A172 (cell line): ENCODE results near the gene PLA2G3. TPM values are rescaled to one million over a fixed set of nuclear protein-coding genes. Genes with fewer than 3 reads are reported as not detected.
"Not testable (repeated sequence)": the region's sequence is repeated elsewhere in the genome, so short reads cannot be mapped to it uniquely, and the experiment has no call there.

ENCODE experiments used
- DNase-seq: peaks from one replicate; pipeline ENCODE4 v3.0.0-alpha.2; 2015; ENCODE audit warnings: low spot score
- total RNA-seq: library from RNA; depleted of rRNA; stranded (reverse); fragments of >200 nt; shearing (Covaris generic); gene quantifications from 2 replicates; pipeline ENCODE4 v1.2.3, GENCODE V29; 2014

The PLA2G3 gene
- total RNA-seq, 1 experiment from 2014 or later: not detected

DNA sequence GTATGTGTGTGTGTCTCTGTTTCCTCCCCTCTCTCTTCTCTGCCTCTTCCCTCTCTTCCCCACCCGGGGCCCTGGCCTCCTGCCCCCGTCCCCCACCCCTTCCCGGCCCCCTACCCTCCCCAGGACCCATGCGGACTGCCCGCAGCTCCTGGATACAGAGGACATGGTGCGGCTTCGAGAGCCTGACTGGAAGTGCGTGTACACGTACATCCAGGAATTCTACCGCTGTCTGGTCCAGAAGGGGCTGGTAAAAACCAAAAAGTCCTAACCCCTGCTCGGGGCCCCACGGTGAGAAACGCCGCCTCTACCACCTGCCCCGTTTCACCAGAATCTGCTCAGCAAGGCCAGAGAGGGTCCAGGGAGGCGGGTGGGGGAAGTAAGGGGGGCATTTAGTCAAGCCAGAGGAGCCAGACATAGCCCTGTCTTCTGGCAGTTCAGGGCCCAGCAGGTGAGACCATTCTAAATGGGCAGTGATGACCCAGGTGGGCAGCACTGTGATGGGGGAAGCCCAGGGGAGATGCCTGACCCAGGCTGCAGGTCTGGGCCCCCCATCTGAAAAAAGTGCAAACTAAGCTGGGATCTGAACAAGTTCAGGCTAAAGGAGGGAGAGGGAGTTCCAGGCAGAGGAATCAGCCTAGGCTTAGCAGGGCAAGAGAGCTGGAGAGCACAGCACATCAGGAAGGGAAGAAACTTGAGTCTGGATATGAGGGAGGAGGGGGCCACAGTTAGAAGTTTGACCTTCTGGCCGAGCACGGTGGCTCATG is 39.4 kb downstream of the PLA2G3 start:
- DNase-seq: no peak

DNA sequence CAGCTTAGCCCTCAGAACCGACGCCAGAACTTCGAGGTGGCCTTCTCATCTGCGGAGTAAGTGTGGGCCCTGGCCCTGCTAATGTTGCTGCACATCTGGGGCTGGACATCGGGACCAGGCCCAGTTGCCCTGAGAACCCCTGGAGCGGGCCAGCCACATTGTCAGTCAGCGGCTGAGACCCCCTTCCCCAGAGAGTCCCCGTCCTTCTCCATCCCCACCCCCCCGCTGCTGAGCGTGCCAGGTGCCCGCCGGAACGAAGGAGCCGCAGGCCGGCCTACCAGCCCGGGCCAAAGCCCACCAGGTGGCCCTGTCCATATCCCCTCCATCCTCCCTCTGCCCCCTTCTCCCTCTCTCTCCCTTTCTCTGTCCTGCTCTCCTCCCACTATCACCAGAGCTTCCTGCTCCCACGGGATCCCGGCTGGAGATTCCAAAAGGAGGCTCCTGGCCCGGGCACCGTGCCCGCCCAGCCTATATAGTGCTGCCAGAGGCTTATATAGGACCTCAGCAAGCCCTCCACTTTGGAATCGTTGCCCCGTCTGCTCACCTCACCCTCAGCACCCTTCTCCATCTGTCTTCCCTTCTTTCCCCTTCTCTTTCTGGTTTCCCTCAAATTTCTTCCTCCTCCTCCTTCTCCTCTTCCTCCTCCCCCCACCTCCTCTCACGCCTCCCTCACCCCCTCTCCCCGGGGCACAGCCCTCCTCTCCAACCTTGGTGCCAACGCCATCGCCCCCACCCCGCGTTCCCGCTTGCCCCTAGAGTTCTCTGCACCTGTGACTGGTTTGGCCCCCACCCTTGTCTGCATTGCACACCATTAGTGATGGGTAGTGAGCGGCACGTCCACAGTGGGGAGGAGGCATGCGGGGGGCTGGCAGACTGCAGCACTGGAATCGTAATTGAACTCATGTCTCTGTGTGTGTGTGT is 40.2 kb downstream of the PLA2G3 start:
- DNase-seq: no peak

DNA sequence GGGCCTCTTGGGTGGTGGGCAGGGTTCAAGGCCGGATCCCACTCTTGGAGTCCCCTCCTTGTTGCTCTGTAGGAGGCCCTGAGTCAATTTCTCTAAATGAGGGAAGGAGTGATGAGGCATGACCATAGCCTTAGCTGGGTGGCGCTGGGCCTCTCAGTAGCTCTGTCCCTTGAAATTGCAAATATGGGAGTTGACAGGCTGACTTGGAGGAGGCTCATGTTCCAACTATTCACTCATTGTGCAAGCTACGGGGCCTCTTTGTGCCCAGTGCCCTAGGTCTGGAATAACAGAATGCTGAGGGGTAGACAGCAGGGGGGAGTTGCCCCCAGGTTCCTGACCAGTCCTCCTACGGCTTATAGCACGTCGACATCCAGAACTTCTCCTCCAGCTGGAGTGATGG is 40.9 kb downstream of the PLA2G3 start:
- no peak for DNase-seq

DNA sequence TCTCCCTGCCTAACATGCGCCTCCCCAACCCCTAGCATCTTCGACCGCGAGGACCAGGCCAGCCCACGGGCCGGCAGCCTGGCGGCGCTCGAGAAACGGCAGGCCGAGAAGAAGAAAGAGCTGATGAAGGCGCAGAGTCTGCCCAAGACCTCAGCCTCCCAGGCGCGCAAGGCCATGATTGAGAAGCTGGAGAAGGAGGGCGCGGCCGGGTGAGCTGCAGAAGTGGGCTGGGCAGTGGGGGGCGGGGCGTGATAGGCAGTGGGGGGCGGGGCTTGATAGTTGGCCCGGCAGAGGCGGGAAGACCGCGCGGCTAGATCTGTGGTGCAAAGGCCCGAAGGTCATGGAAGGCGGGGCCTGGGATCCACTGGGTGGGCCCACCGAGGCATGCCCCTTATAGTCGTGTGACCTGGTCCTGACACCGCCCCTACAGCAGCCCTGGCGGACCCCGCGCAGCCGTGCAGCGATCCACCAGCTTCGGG is 41.6 kb downstream of the PLA2G3 start:
- DNase-seq: no peak

DNA sequence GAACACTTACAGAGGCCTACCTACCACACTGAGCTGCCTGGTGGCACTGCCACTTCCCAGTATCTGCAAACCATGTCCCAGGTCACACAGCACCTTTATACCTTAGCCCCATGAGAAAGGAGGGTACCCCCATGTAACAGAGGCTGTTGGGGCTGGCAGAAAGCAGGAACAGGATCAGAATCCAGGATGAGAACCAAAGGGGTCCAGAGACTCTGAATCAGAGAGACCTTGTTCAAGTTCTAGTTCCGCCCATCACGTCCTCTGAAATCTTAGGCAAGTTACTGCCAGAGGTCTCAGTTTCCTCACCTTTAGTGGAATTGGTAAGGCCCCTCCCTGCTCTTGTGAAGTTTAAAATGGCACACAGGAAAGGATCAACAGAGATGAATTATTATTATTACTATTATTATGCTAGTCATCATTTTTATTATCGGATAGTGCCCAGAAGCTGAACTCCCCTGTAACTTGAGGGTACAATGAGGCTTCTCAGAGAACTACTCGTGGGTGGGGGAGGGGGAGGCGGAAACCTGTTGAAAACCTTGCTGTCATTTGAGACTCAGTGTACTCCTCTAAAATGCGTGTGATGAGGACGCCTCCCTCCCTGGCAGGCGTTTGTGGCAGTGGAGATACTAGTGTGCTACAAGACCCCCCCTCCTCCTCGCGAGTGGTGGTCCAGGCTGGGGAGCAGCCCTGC is 42.2 kb downstream of the PLA2G3 start:
- no peak for DNase-seq

- not testable (repeated sequence) for DNase-seq
These were observed 42.8 kb downstream of the PLA2G3 start for GRCh38 chr22:31097539-31097938.

DNA sequence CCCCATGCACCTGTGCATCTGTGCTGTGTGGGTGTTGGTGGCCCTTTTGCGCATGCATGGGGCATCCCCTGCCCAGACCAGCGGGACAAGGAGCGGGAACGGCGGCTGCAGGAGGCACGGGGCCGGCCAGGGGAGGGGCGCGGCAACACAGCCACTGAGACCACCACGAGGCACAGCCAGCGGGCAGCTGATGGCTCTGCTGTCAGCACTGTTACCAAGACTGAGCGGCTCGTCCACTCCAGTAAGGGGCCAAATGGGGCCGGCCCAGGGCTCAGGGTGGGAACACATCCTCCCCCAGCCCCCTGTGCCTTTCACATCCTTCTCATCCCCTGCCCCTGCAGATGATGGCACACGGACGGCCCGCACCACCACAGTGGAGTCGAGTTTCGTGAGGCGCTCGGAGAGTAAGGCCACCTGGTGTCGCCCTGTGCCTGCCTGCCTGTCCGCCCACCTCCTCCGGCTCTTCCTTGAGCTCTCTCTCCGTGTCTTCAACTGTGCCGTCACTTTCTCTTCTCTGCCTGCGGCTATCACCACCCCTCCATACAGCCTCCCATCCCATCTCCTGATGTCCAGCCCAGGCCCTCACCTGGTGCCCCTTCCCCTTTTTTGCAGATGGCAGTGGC is 43.5 kb downstream of the PLA2G3 start:
- DNase-seq: no peak

DNA sequence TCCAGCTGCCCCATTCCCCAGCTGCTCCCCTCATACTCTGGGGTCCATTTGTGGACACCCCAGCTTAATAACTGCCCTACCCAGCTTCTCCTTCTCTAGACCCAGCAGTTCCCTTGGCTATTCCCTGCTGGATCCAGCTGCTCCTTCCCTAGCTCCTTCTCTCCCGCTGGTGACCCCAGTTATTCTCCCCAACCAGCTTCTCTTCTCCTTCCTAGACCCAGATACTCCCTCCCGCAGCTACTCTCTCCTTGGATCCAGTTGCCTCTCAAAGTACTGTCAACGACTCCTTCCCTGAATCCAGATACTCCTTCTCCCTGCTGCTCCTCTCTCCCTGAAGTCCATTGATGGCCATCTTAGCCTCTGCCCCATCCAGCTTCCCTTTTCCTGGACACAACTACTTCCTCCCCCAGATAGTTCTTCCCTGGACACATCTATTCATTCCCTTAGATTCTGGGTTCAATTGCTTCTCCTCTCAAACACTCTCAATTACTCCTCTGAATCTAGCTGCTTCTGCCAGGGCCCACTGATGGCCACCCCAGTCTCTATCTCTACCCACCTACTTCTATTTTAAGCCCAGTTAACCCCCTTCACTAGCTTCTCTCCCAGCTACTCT is 44.6 kb downstream of the PLA2G3 start:
- DNase-seq: no peak

GRCh38 chr22:31094741-31095140 is 45.6 kb downstream of the PLA2G3 start:
- no peak for DNase-seq

GRCh38 chr22:31094021-31094551 is 46.2 kb downstream of the PLA2G3 start:
- no peak for DNase-seq

GRCh38 chr22:31093086-31093850 is 47.0 kb downstream of the PLA2G3 start:
- no peak for DNase-seq

GRCh38 chr22:31092161-31092560 is 48.1 kb downstream of the PLA2G3 start:
- DNase-seq: no peak

- DNase-seq: no peak
These were observed 49.0 kb downstream of the PLA2G3 start for GRCh38 chr22:31091106-31091975.

GRCh38 chr22:31090217-31091085 is 49.9 kb downstream of the PLA2G3 start:
- no peak for DNase-seq

DNA sequence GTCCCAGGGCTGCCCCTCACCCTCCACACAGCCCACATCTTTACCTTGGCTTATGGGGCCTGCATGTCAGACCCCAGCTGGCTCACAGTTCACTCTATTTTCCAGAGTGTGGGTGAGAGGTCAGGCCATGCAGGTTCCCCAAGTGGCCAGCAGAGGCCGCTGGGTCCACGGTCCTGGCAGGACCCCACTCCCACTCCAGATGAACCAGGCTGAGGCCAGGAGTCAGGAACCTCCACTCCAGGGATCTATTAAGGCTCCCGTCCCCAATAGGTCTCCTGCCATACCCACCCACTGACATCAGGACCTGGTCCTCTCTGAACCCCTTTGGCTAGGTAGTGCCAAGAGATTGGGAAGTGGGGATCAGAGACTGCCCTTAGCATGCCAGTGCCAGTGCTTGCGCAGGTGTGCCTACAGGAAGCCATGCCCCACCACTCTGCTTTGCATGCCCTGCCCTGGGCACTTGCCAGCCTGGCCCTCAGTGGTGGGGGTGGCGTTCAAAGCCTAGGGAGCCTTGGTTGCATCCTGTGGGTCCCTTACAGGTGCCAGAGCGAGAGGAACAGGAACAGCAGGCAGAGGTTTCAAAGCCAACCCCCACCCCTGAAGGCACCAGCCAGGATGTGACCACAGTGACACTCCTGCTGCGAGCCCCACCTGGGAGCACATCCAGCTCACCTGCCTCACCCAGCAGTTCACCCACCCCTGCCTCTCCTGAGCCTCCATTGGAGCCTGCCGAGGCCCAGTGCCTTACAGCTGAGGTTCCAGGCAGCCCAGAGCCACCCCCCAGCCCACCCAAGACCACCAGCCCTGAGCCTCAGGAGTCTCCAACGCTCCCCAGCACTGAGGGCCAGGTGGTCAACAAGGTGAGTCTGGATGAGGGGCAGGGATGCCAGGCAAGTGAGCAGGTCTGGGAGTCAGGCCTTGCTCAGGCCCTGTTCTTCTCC is 50.9 kb downstream of the PLA2G3 start:
- no peak for DNase-seq

DNA sequence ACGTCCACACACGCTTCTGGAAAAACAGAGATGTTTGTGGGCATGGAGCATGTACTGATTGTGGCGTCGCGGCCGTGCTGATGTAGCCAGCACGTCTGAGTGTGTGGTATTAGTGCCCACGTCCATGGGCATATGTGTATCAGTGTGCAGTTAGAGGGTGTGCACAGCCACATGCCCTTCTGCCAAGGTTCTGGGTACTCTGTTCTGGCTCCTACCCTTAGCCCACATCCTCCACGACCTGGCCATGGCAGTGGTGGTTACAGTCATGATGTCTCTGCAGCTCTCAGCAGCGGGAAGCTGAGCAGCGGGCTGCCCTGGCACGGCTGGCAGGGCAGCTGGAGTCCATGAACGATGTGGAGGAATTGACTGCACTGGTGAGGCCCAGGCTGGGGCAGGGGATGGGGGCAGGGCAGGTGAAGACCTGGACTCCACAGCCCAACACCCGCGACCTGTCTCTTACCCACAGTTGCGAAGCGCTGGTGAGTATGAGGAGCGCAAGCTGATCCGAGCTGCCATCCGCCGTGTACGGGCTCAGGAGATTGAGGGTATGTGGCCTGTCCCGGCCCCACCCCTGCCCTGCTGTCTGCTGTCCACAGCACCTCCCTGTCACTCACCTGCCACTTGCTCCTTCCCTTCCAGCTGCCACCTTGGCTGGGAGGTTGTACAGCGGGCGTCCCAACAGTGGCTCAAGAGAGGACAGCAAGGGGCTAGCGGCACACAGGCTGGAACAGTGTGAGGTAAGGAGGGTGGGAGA is 51.9 kb downstream of the PLA2G3 start:
- DNase-seq: no peak
